Vagina (tissue), 1 donor: ENCODE data around the gene IFNL4. TPM values are rescaled to one million over a fixed set of nuclear protein-coding genes. Genes with fewer than 3 reads are reported as not detected.

Experiments used
- total RNA-seq: library from RNA; depleted of rRNA; stranded (reverse); fragments of >200 nt; gene quantifications from one replicate; pipeline ENCODE4 v1.2.3, GENCODE V29; 2016

IFNL4 gene
- total RNA-seq, 1 donor from 2014 or later, result not detected

Other genes with a start within 250 kb of the IFNL4 start
- gene FBXO27, start 216.3 kb downstream of the IFNL4 start, total RNA-seq, result 3.7 TPM
- gene ACP7, start 164.5 kb downstream of the IFNL4 start, total RNA-seq, result not detected
- 19.4 TPM for gene PAK4, start 123.1 kb downstream of the IFNL4 start, total RNA-seq
- gene NCCRP1, start 51.9 kb downstream of the IFNL4 start, total RNA-seq, result 41.7 TPM
- not detected for gene SYCN, start 44.6 kb downstream of the IFNL4 start, total RNA-seq
- not detected for gene IFNL3, start 3.9 kb downstream of the IFNL4 start, total RNA-seq
- gene IFNL2, start 19.5 kb upstream of the IFNL4 start, total RNA-seq, result not detected
- not detected for gene IFNL1, start 47.6 kb upstream of the IFNL4 start, total RNA-seq
- gene LRFN1, start 72.0 kb upstream of the IFNL4 start, total RNA-seq, result 3.9 TPM
- gene GMFG, start 87.2 kb upstream of the IFNL4 start, total RNA-seq, result 7.1 TPM
- gene SAMD4B, start 93.6 kb upstream of the IFNL4 start, total RNA-seq, result 128 TPM
- gene PAF1, start 142.2 kb upstream of the IFNL4 start, total RNA-seq, result 70.2 TPM
- gene MED29, start 142.5 kb upstream of the IFNL4 start, total RNA-seq, result 37.8 TPM
- gene ZFP36, start 158.0 kb upstream of the IFNL4 start, total RNA-seq, result 631 TPM
- 18.9 TPM for gene PLEKHG2, start 163.8 kb upstream of the IFNL4 start, total RNA-seq
- 3,724 TPM for gene RPS16, start 187.1 kb upstream of the IFNL4 start, total RNA-seq
- 113 TPM for gene SUPT5H, start 196.7 kb upstream of the IFNL4 start, total RNA-seq
- 65.3 TPM for gene TIMM50, start 232.0 kb upstream of the IFNL4 start, total RNA-seq